OCI-LY7 (cell line): ENCODE data around the gene EVI5. TPM values are rescaled to one million over a fixed set of nuclear protein-coding genes. Genes with fewer than 3 reads are reported as not detected.
A peak's percentile ranks its signal among the peaks of the same experiment; 100 is the strongest.

Experiments
- Bru-seq: library from RNA; stranded (reverse); fragments of 400-500 nt; gene quantifications from one replicate; lab custom pipeline; 2021; lab: Mats Ljungman, UMichigan
- BruChase-seq, 2 experiments: library from RNA; stranded (reverse); fragments of 400-500 nt; gene quantifications; one replicate each; lab custom pipeline; 2021; lab: Mats Ljungman, UMichigan
- BruUV-seq: library from RNA; stranded (reverse); fragments of 400-500 nt; replicated peaks from 2 replicates; lab custom pipeline; 2021; lab: Mats Ljungman, UMichigan
- CTCF ChIA-PET: fragments of 300-600 bp; sonication (Branson Sonifier 250); formaldehyde crosslinking; loops from one replicate; lab custom pipeline; 2022; ENCODE audit warnings: antibody characterized with exemption; ENCODE audit not compliant: unreplicated experiment; lab: Charles Lee
- POLR2A ChIA-PET: fragments of 300-600 bp; sonication (Branson Sonifier 250); formaldehyde crosslinking; loops from one replicate; lab custom pipeline; 2022; ENCODE audit warnings: antibody characterized with exemption; lab: Charles Lee
- DNase-seq: peaks from one replicate; pipeline ENCODE4 v3.0.0-alpha.2; 2015; ENCODE audit warnings: low spot score
- H2AFZ ChIP-seq: fragments of 200-600 bp; sonication (generic), shearing (Covaris generic); 2 replicates; pipeline ENCODE4 v1.6.1; 2014; ENCODE audit warnings: mild to moderate bottlenecking, antibody characterized with exemption, low read length, moderate library complexity
- H3K27ac ChIP-seq: fragments of 200-600 bp; sonication (generic); 2 replicates; pipeline ENCODE4 v1.5.1; 2014; ENCODE audit warnings: mixed run types, low read depth, mild to moderate bottlenecking, moderate library complexity, low read length, inconsistent platforms; ENCODE audit not compliant: poor library complexity, severe bottlenecking
- H3K36me3 ChIP-seq: fragments of 200-600 bp; sonication (generic); 2 replicates; pipeline ENCODE4 v1.6.1; 2014; ENCODE audit warnings: mild to moderate bottlenecking, antibody characterized with exemption, low read length, moderate library complexity, mixed read lengths; ENCODE audit not compliant: insufficient read depth
- H3K4me1 ChIP-seq: fragments of 200-600 bp; sonication (generic); 2 replicates; pipeline ENCODE4 v1.5.1; 2014; ENCODE audit warnings: mild to moderate bottlenecking, low read length; ENCODE audit not compliant: insufficient read depth, poor library complexity, severe bottlenecking
- H3K4me2 ChIP-seq: fragments of 200-600 bp; sonication (generic); 2 replicates; pipeline ENCODE4 v1.6.1; 2014; ENCODE audit warnings: mild to moderate bottlenecking, low read length
- H3K4me3 ChIP-seq: fragments of 200-600 bp; sonication (generic); 2 replicates; pipeline ENCODE4 v1.5.1; 2014; ENCODE audit warnings: mild to moderate bottlenecking, low read depth, low read length; ENCODE audit not compliant: poor library complexity, severe bottlenecking
- H3K79me2 ChIP-seq: fragments of 200-600 bp; sonication (generic); 2 replicates; pipeline ENCODE4 v1.6.1; 2016; ENCODE audit warnings: low read depth, mild to moderate bottlenecking, low read length, moderate library complexity, mixed read lengths; ENCODE audit not compliant: insufficient read depth
- H3K9me2 ChIP-seq: fragments of 200-600 bp; sonication (generic); 2 replicates; pipeline ENCODE4 v1.6.1; 2016; ENCODE audit warnings: mild to moderate bottlenecking, low read length, mixed read lengths; ENCODE audit not compliant: insufficient read depth
- H3K9me3 ChIP-seq: fragments of 200-600 bp; sonication (generic); 2 replicates; pipeline ENCODE4 v1.6.1; 2014; ENCODE audit warnings: mild to moderate bottlenecking, mixed run types, low read length, mixed read lengths
- H4K20me1 ChIP-seq: fragments of 200-600 bp; sonication (generic); 2 replicates; pipeline ENCODE4 v1.6.1; 2014; ENCODE audit warnings: mild to moderate bottlenecking, antibody characterized with exemption, low read length, moderate library complexity, mixed read lengths; ENCODE audit not compliant: insufficient read depth
- EZH2phosphoT487 ChIP-seq: fragments of 200-600 bp; sonication (generic); IDR thresholded peaks from 2 replicates; pipeline ENCODE4 v1.6.1; 2018; ENCODE audit warnings: low read depth, borderline replicate concordance, mild to moderate bottlenecking, mixed run types, antibody characterized with exemption, low read length, moderate library complexity, mixed read lengths
- intact Hi-C: fragments of 100-400 bp; cut with micrococcal nuclease; formaldehyde crosslinking; loops from one replicate; pipeline ENCODE4 v1.10.0; 2022; ENCODE audit not compliant: unreplicated experiment
- long read RNA-seq: library from polyadenylated mRNA; stranded (forward); transcript quantifications from one replicate; pipeline ENCODE4 v2.0.0, GENCODE V29; 2022
- total RNA-seq, 2 experiments: library from RNA; depleted of rRNA in 1 of 2; stranded (reverse); fragments of >200 nt in 1 of 2; shearing (Covaris generic) in 1 of 2; gene quantifications; 2 replicates each; pipeline ENCODE4 v1.2.3, GENCODE V29; 2014 to 2022
- TF ChIP-seq, protein P1 (sequence below): fragments of 200-600 bp; sonication (generic); conservative IDR thresholded peaks from 2 replicates; pipeline ENCODE4 v1.5.1; 2014; ENCODE audit warnings: mild to moderate bottlenecking, antibody characterized with exemption, low read length, moderate library complexity, mixed read lengths

EVI5 gene
- total RNA-seq (2014; rRNA removed; shearing (Covaris generic)) (15.1 and 27.3 TPM in 2 replicates), total RNA-seq (2022) (22.5 and 27.8 TPM in 2 replicates), Bru-seq, nascent RNA (percentile 72 among the genes with signal in this experiment), BruChase-seq, experiment 1, labeled RNA remaining after a 6-hour chase (percentile 62 among the genes with signal in this experiment), BruChase-seq, experiment 2, labeled RNA remaining after a 2-hour chase (percentile 67 among the genes with signal in this experiment)
- long read RNA-seq, partial matches to known transcripts: 2 of 19 reads
- long read RNA-seq, other reads (novel, unspliced or antisense): 17 of 19 reads

DNA sequence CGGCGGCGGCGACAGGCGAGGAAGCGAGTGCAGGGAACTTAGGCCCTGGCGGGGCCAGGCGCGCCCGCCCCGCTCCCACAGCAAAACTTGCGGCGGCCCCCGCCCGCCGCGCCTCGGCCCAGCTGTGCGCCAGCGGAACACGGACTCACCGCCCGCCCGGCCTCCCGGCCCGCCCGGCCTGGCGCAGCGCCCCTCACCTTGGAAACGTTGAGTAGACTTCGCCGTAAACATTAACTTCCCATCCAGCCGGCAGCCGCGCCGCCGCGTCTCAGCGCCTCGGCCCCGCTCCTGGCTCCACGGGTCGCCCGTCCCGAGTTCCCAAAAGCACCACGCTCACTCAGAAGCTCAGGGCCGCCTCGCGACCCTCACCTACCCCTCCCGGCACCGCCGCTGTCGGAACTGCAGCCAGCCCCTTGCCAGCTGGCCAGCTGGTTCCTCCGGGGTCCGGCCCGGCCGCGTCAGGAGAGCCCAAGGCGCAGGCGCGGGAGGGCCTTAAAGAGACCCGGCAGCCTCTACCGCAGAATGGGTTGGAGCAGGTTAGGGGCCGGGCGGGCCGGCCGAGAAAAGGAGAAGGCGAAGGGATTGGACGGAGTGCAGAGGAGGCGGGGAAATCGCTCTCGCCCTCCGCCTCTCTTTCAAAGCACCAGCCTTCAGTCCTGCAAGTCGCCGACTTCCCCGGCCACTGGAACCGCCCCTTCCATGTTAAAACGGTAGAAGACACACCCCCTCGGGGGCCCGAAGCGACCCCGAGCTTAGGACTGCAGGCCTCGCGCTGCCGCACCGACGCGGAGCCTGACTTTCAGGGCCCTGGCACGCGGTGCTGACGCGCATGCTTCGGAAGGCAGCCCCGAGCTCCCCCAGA is at the start of gene EVI5:
Gene EVI5 (minus strand): TSS at position 470 of the 862 bp plus-strand sequence. CDS start 48,562 bp downstream, outside the sequence.
- Histone ChIP-seq H3K4me3 (peak within 1 kb of the TSS; percentile 88), H4K20me1 (no peaks in the 10 kb centered on the region), H3K36me3 (0 out of 2 replicates have a peak, but pooled peaks cover 3% of the 10 kb centered on the region), H3K9me2 (no peaks in the 10 kb centered on the region), H3K79me2 (peaks cover 15% of the 10 kb centered on the region; the same call in 1 of the 2 replicates), H3K9me3 (no peaks in the 10 kb centered on the region), H3K4me1 (peaks cover 14% of the 10 kb centered on the region), H2AFZ (peak within 1 kb of the TSS; percentile 90), H3K27ac (peak within 1 kb of the TSS; percentile 60), H3K4me2 (peak within 1 kb of the TSS; percentile 98)
- DNase-seq: peak; percentile 97
- CTCF ChIA-PET: interaction anchor here (0.5 to 1.0 kb wide), 2 partner anchors 36 to 295 kb away, joined by 4 to 12 read pairs; no protein-coding TSS in a partner anchor
- TF ChIP-seq EZH2phosphoT487: no peak
- TF ChIP-seq, protein P1, sequence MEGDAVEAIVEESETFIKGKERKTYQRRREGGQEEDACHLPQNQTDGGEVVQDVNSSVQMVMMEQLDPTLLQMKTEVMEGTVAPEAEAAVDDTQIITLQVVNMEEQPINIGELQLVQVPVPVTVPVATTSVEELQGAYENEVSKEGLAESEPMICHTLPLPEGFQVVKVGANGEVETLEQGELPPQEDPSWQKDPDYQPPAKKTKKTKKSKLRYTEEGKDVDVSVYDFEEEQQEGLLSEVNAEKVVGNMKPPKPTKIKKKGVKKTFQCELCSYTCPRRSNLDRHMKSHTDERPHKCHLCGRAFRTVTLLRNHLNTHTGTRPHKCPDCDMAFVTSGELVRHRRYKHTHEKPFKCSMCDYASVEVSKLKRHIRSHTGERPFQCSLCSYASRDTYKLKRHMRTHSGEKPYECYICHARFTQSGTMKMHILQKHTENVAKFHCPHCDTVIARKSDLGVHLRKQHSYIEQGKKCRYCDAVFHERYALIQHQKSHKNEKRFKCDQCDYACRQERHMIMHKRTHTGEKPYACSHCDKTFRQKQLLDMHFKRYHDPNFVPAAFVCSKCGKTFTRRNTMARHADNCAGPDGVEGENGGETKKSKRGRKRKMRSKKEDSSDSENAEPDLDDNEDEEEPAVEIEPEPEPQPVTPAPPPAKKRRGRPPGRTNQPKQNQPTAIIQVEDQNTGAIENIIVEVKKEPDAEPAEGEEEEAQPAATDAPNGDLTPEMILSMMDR: no peak
- POLR2A ChIA-PET: interaction anchor here (0.5 to 1.8 kb wide), 10 partner anchors 9 to 1059 kb away, joined by 3 to 8 read pairs (median 3); partner anchors contain the start of gene RPL5
- no TSS peak for BruUV-seq
- intact Hi-C loops: loop anchor here (1.0 to 5.0 kb wide), 2 partner anchors 38 to 47 kb away; partner anchors contain the start of gene RPL5

DNA sequence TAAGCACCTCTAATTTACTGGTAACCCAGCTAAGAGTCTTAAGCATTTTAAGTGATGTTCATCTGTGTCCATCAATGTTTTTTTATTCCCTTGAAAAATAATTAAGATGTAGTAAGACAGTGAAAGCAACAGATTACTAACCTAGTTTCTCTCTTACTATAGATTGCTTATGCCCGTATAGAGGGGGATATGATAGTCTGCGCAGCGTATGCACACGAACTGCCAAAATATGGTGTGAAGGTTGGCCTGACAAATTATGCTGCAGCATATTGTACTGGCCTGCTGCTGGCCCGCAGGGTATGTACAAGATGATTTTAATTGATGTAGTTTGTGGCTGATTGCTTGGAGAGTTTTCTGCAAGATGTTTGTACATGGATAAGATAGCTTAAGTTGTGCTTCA is 49.7 kb upstream of the EVI5 start:
- Histone ChIP-seq H3K9me3 (no peaks in the 10 kb centered on the region), H3K4me1 (peaks cover 57% of the 10 kb centered on the region), H3K9me2 (no peaks in the 10 kb centered on the region), H3K4me2 (peak overlapping the region; percentile 84), H4K20me1 (peaks cover 61% of the 10 kb centered on the region), H3K79me2 (peaks cover 78% of the 10 kb centered on the region), H3K4me3 (peak overlapping the region; percentile 89), H3K36me3 (peaks cover 75% of the 10 kb centered on the region), H3K27ac (no peak overlapping the region), H2AFZ (no peak overlapping the region)
- BruUV-seq: no TSS peak
- TF ChIP-seq, protein P1: no peak
- no peak for TF ChIP-seq EZH2phosphoT487
- ChIA-PET CTCF (no interaction called here), POLR2A (interaction anchor here (0.6 to 0.9 kb wide), 4 partner anchors 10 to 400 kb away, joined by 3 to 4 read pairs (median 3); no protein-coding TSS in a partner anchor)
- intact Hi-C loops: loop anchor here (5.0 to 10.0 kb wide), 3 partner anchors 243 to 513 kb away; partner anchors contain the start of genes CCDC18, DR1, MTF2 and TMED5
- no peak for DNase-seq
